GM06990 (cell line): Measurements from ENCODE around the gene LPCAT1.

ENCODE experiments used
- DNase-seq: peaks from one replicate; pipeline ENCODE4 v3.0.0-alpha.2; 2011; ENCODE audit not compliant: insufficient read length; ENCODE audit errors: extremely low read depth
- H3K27me3 ChIP-seq: replicated peaks from 2 replicates; pipeline ENCODE4 v1.6.0; 2011; ENCODE audit warnings: low read length; ENCODE audit not compliant: control insufficient read depth, insufficient read depth
- H3K36me3 ChIP-seq: 2 replicates; pipeline ENCODE4 v1.5.1; 2011; ENCODE audit warnings: low read length; ENCODE audit not compliant: control insufficient read depth, insufficient read depth
- H3K4me3 ChIP-seq: replicated peaks from 2 replicates; pipeline ENCODE4 v1.5.1; 2011; ENCODE audit warnings: low read depth, mild to moderate bottlenecking, control low read depth, low read length
- CTCF ChIP-seq: IDR thresholded peaks from 2 replicates; pipeline ENCODE4 v1.5.1; 2011; ENCODE audit warnings: low read length, control low read depth, mild to moderate bottlenecking, inconsistent platforms; ENCODE audit not compliant: insufficient read depth, poor library complexity, severe bottlenecking

Gene LPCAT1

GRCh38 chr5:1436036-1436435 lies 87.7 kb downstream of the LPCAT1 start:
- H3K4me3 ChIP-seq, result no peak overlapping the region
- no peaks in the 10 kb centered on the region; the same call in 1 of the 2 replicates for H3K27me3 ChIP-seq
- no peak for DNase-seq
- no peaks in the 10 kb centered on the region for H3K36me3 ChIP-seq
- no peak for TF ChIP-seq CTCF

DNA sequence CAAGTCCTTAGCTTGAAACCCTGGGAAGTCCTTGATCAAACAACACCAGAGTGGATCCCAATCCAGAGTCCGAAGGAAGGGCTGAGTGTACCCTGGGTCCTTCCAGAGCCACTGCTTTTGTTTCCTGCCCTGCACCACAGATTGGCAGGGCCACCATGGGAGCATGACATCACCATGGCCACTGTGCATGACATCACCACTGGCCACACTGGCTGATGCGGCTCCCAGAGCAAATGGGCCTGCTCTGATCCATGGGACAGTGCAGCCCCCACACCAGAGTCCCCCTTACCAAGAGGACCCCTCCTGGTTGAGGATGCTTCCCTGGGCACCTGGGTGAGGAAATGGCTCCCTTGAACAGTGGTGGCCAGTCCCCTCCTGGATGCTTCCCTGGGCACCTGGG lies 88.4 kb downstream of the LPCAT1 start:
- H3K4me3 ChIP-seq, result no peak overlapping the region
- no peaks in the 10 kb centered on the region for H3K36me3 ChIP-seq
- DNase-seq, result no peak
- H3K27me3 ChIP-seq, result no peaks in the 10 kb centered on the region; the same call in 1 of the 2 replicates
- no peak for TF ChIP-seq CTCF

- no peak for DNase-seq
- Histone ChIP-seq H3K27me3 (no peaks in the 10 kb centered on the region), H3K4me3 (no peak overlapping the region), H3K36me3 (no peaks in the 10 kb centered on the region)
- TF ChIP-seq CTCF, result no peak
Observed at GRCh38 chr5:1432296-1432695, 91.5 kb downstream of the LPCAT1 start.

DNA sequence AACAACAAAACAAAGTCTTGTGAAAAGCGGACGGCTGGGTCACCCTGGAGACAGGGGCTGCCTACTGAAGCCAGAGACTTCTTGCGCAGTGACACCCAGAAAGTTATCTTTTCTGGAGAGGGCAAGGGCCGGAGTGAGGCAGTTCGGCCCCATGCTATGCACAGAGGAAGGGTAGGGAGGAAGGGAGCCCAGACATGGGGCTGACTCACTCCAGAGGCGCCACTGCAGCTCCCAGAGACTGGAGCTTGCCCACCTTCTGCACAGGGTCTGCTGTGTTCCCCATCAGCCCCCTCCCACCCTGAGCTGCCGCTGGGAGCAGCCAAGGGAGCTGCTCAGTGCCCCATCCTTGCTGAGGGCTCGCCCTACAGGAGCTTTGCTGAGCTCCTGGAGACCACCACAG lies 91.9 kb downstream of the LPCAT1 start:
- DNase-seq, result no peak
- H3K27me3 ChIP-seq, result no peaks in the 10 kb centered on the region
- no peaks in the 10 kb centered on the region for H3K36me3 ChIP-seq
- TF ChIP-seq CTCF, result no peak
- no peak overlapping the region for H3K4me3 ChIP-seq

DNA sequence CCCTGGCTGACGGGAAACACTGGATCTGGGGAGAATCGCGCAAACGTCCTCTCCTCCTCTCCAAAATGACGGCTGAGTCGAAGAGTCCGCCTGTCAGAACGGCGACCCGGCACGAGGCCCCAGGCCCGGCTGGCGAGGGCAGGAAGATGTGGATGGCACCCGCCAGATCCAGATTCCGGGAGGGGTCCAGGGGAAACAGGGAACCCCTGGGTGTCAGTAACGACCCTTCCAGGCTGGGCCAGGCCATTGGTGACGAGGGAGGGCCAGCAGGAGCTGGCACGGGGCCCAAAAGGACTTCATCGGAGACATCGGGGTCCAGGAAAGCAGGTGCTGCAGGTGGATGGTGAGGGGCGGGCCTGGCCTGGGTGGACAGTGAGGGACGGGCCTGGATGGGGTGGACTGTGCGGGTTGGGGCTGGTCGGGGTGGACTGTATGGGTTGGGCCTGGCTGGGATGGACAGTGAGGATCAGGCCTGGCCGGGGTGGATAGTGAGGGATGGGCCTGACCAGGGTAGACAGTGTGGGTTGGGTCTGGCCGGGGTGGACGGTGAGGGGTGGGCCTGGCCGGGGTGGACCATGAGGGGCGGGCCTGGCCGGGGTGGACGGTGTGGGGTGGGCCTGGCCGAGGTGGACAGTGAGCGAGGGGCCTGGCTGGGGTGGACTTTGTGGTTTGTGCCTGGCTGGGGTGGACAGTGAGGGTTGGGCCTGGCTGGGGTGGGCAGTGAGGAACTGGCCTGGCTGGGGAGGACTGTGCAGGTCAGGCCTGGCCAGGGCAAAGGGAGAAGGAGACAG lies 92.5 kb downstream of the LPCAT1 start:
- Histone ChIP-seq H3K36me3 (no peaks in the 10 kb centered on the region), H3K27me3 (no peaks in the 10 kb centered on the region), H3K4me3 (no peak overlapping the region)
- TF ChIP-seq CTCF, result no peak
- no peak for DNase-seq
